Activated B cell treated with CpG ODN at 0.5 μM for 24 hours (primary cell): ENCODE measurements around the gene HDLBP. TPM values are rescaled to one million over a fixed set of nuclear protein-coding genes. Genes with fewer than 3 reads are reported as not detected.
"Not testable (repeated sequence)": the region's sequence is repeated elsewhere in the genome, so short reads cannot be mapped to it uniquely, and the experiment has no call there.

Source experiments
- ATAC-seq: fragments of 200-7000 bp; cut with Tn5 transposase; one replicate; pipeline ENCODE4 v1.10.0; 2021; ENCODE audit warnings: low read depth, mild to moderate bottlenecking, moderate library complexity
- CTCF ChIA-PET: fragments of 350-600 bp; sonication (Branson Sonifier 250); formaldehyde crosslinking; loops from one replicate; lab custom pipeline; 2021; ENCODE audit warnings: antibody characterized with exemption; lab: Charles Lee
- POLR2A ChIA-PET: fragments of 350-600 bp; sonication (Branson Sonifier 250); formaldehyde crosslinking; loops from one replicate; lab custom pipeline; 2021; ENCODE audit warnings: antibody characterized with exemption; lab: Charles Lee
- DNase-seq: peaks from one replicate; pipeline ENCODE4 v3.0.0; 2022
- H3K27ac Mint-ChIP-seq: one replicate; pipeline ENCODE4 v1.8.0; 2020; ENCODE audit warnings: mixed read lengths
- H3K27me3 Mint-ChIP-seq: one replicate; pipeline ENCODE4 v1.8.0; 2021; ENCODE audit warnings: mixed read lengths
- H3K36me3 Mint-ChIP-seq: one replicate; pipeline ENCODE4 v1.8.0; 2021; ENCODE audit warnings: low read depth, mixed read lengths
- H3K4me1 Mint-ChIP-seq: one replicate; pipeline ENCODE4 v1.8.0; 2021; ENCODE audit warnings: mixed read lengths
- H3K4me3 Mint-ChIP-seq: one replicate; pipeline ENCODE4 v1.8.0; 2020; ENCODE audit warnings: mild to moderate bottlenecking, mixed read lengths
- H3K9me3 Mint-ChIP-seq: one replicate; pipeline ENCODE4 v1.8.0; 2020; ENCODE audit warnings: mixed read lengths
- CTCF ChIP-seq: fragments of 200-600 bp; IDR thresholded peaks from one replicate; pipeline ENCODE4 v1.8.0; 2022; ENCODE audit warnings: antibody characterized with exemption, mild to moderate bottlenecking
- intact Hi-C: fragments of 100-400 bp; cut with micrococcal nuclease; formaldehyde crosslinking; loops from one replicate; pipeline ENCODE4 v1.15.1; 2024
- total RNA-seq: library from RNA; stranded (reverse); gene quantifications from 2 replicates; pipeline ENCODE4 v1.2.3, GENCODE V29; 2022

The HDLBP gene
- total RNA-seq, 1 donor from 2014 or later: 168 TPM

DNA sequence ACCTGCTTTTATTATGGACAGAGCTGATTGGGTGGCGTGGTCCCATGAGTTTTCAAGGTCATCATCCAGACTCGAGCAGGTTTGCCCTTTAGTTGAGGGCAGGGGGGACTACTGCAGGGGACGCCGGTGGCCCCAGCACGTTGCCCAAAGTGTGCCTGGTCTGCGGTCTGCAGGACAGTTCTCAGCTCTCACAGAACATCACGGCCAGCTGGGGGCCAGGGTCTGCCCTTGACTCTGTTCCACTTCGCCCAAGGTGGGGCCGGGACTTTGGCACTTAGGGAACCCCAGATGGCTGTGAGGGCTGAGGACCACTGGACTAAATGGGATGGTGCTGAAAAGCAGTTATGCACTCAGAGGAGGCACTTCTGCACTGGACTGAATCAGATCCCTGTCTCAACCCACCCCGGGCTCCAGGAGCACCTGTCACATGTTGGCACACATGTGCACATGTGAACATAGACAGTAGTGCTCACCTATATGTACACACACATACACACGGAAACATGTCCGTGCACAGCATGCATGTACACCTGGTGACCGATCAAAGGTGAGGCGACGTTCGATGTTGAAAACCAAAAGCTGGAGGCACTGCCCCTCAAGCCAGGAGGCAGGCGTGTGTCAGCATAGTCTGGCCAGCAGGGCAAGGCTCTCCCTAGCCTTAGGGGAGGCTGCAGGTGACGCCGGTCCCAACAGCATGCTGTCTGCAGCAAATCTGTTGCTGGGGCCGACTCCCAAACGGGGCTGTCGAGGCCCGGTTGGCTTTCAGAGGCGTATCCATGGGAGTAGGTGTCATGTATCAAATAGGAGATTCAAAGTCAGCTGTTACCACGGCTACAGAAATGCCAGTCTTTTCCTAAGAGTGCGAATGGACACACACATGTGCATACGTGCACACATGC lies 116.8 kb downstream of the HDLBP start:
- CTCF ChIA-PET: no interaction called here
- no peak for ATAC-seq
- Mint-ChIP-seq H3K4me3 (no peak overlapping the region), H3K27me3 (no peaks in the 10 kb centered on the region), H3K9me3 (no peaks in the 10 kb centered on the region), H3K4me1 (no peaks in the 10 kb centered on the region), H3K27ac (no peak overlapping the region), H3K36me3 (no peaks in the 10 kb centered on the region)
- intact Hi-C loops: no loop called here
- no peak for DNase-seq
- no peak for TF ChIP-seq CTCF
- POLR2A ChIA-PET: no interaction called here

DNA sequence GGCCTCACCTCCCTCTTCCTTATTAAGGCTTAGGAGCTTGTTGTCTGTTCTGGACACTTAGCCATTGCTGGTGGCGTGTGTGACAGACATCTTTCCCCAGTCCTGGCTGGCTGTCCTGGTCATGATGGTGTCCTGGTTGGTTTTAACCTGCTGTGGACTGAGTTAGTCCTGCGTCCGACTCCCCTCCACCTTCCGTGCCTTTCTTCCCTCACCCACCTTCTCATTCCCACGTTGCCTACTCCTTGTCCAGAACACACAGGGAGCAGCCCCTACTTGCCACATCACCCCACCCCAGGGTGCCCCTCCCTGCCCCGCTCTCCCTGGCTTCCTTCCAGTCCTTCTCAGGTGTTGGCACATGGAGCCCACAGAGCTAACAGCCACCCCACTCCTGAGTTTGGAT lies 117.5 kb downstream of the HDLBP start:
- H3K27ac Mint-ChIP-seq: no peak overlapping the region
- no peaks in the 10 kb centered on the region for H3K27me3 Mint-ChIP-seq
- no peak for ATAC-seq
- ChIA-PET CTCF (no interaction called here), POLR2A (interaction anchor here (0.6 kb wide), 1 partner anchor 21 kb away, joined by 7 read pairs; no protein-coding TSS in a partner anchor)
- intact Hi-C loops: no loop called here
- H3K4me1 Mint-ChIP-seq: no peaks in the 10 kb centered on the region
- no peak for TF ChIP-seq CTCF
- H3K36me3 Mint-ChIP-seq: no peaks in the 10 kb centered on the region
- H3K4me3 Mint-ChIP-seq: no peak overlapping the region
- no peak for DNase-seq
- H3K9me3 Mint-ChIP-seq: no peaks in the 10 kb centered on the region

GRCh38 chr2:241197246-241197645 lies 118.2 kb downstream of the HDLBP start:
- H3K4me3 Mint-ChIP-seq, DNase-seq, H3K9me3 Mint-ChIP-seq, H3K27ac Mint-ChIP-seq, ATAC-seq, H3K4me1 Mint-ChIP-seq, POLR2A ChIA-PET, intact Hi-C loops, CTCF ChIA-PET, H3K27me3 Mint-ChIP-seq, H3K36me3 Mint-ChIP-seq: not testable (repeated sequence)

DNA sequence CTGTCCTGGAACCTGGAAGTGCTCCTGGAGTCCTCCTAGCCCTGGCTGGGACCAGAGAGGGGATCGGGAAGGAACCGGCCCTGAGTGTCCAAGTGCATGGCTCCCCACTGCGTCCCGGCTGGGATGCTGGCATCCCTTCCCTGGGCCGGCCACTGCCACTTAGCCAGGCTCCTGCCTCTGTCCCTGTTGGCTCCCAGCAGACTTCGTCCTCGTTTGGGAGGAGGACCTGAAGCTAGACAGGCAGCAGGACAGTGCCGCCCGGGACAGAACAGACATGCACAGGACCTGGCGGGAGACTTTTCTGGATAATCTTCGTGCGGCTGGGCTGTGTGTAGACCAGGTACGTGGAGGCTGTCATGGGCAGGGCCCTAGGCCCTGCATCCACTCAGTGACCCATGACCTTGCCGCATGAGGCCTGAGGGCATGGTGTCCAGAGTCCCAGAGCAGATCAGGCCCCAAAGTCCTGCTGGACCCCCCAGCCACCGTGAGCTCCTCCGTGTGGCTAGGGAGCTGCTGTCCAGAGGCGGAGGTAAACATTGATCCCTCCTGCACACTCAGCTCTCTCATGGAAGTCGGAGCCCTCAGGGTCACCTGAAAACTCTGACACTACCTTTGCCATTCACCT lies 119.9 kb downstream of the HDLBP start:
- Mint-ChIP-seq H3K4me1 (no peaks in the 10 kb centered on the region), H3K9me3 (no peaks in the 10 kb centered on the region), H3K4me3 (no peak overlapping the region), H3K27me3 (no peaks in the 10 kb centered on the region), H3K36me3 (no peaks in the 10 kb centered on the region), H3K27ac (no peak overlapping the region)
- ATAC-seq (no peak), DNase-seq (no peak)
- TF ChIP-seq CTCF: no peak
- ChIA-PET POLR2A (no interaction called here), CTCF (no interaction called here)
- intact Hi-C loops: no loop called here

GRCh38 chr2:241194811-241195210 lies 120.7 kb downstream of the HDLBP start:
- intact Hi-C loops: no loop called here
- no peak overlapping the region for H3K4me3 Mint-ChIP-seq
- CTCF ChIA-PET: no interaction called here
- H3K4me1 Mint-ChIP-seq: no peaks in the 10 kb centered on the region
- DNase-seq (no peak), ATAC-seq (no peak)
- POLR2A ChIA-PET: no interaction called here
- no peak for TF ChIP-seq CTCF
- H3K9me3 Mint-ChIP-seq: no peaks in the 10 kb centered on the region
- no peaks in the 10 kb centered on the region for H3K27me3 Mint-ChIP-seq
- H3K36me3 Mint-ChIP-seq: no peaks in the 10 kb centered on the region
- H3K27ac Mint-ChIP-seq: no peak overlapping the region
